Loucy (cell line): ENCODE data around the gene TEP1.

Experiments
- EZH2phosphoT487 ChIP-seq: fragments of 200-600 bp; IDR thresholded peaks from 2 replicates; pipeline ENCODE4 v1.6.1; 2018; ENCODE audit warnings: antibody characterized with exemption, mild to moderate bottlenecking, moderate library complexity, borderline replicate concordance
- TF ChIP-seq, protein P1 (sequence below): fragments of 200-600 bp; sonication (generic); conservative IDR thresholded peaks from 2 replicates; pipeline ENCODE4 v1.5.1; 2014; ENCODE audit warnings: mild to moderate bottlenecking, antibody characterized with exemption, low read length

DNA sequence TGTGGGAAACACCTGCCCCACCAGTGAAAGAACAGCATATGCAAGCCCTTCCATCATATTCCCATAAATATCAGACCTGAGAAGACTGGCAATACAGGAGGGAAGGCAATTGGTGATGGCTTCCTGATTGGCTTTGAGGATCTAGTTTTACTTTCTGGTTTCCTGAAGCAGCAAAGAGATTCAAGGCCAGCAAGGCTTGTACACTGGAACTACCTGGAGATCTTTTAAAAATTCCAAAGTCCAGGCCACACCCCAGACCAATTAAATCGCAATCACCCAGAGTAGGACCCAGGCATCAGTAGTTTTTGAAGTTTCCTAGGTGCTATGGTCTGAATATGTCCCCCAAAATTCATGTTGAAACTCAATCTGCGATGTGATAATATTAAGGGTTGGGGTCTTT is 2.9 kb upstream of the TEP1 start:
- TF ChIP-seq EZH2phosphoT487: no peak
- TF ChIP-seq, protein P1, sequence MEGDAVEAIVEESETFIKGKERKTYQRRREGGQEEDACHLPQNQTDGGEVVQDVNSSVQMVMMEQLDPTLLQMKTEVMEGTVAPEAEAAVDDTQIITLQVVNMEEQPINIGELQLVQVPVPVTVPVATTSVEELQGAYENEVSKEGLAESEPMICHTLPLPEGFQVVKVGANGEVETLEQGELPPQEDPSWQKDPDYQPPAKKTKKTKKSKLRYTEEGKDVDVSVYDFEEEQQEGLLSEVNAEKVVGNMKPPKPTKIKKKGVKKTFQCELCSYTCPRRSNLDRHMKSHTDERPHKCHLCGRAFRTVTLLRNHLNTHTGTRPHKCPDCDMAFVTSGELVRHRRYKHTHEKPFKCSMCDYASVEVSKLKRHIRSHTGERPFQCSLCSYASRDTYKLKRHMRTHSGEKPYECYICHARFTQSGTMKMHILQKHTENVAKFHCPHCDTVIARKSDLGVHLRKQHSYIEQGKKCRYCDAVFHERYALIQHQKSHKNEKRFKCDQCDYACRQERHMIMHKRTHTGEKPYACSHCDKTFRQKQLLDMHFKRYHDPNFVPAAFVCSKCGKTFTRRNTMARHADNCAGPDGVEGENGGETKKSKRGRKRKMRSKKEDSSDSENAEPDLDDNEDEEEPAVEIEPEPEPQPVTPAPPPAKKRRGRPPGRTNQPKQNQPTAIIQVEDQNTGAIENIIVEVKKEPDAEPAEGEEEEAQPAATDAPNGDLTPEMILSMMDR: no peak
